Measurements from ENCODE around the gene NABP2. TPM values are rescaled to one million over a fixed set of nuclear protein-coding genes. Genes with fewer than 3 reads are reported as not detected.

Gene NABP2
- 29.2 and 31.4 TPM in 2 replicates for total RNA-seq (2012; rRNA removed)
- 37.4 and 42.5 TPM in 2 replicates for polyA plus RNA-seq (2012; rRNA removed)
- 32.7 and 41.6 TPM in 2 replicates for polyA plus RNA-seq (2012; cell fraction: cytosol; rRNA removed)
- polyA plus RNA-seq (2012; cell fraction: nucleus; rRNA removed; ENCODE audit: low replicate concordance), result 6.7 and 10.2 TPM in 2 replicates
- Bru-seq, nascent RNA, result percentile 54 among the genes with signal in this experiment
- BruChase-seq, experiment 1, labeled RNA remaining after a 6-hour chase, result percentile 62 among the genes with signal in this experiment
- percentile 50 among the genes with signal in this experiment for BruChase-seq, experiment 2, labeled RNA remaining after a 2-hour chase
- long read RNA-seq, transcript NABP2-201 (7 exons, 1,417 nt), result major isoform, 26 of 39 reads
- long read RNA-seq, transcript NABP2-203 (6 exons, 1,775 nt), result minor isoform, 5 of 39 reads
- long read RNA-seq, partial matches to known transcripts, result 3 of 39 reads
- long read RNA-seq, other reads (novel, unspliced or antisense), result 3 of 39 reads

DNA sequence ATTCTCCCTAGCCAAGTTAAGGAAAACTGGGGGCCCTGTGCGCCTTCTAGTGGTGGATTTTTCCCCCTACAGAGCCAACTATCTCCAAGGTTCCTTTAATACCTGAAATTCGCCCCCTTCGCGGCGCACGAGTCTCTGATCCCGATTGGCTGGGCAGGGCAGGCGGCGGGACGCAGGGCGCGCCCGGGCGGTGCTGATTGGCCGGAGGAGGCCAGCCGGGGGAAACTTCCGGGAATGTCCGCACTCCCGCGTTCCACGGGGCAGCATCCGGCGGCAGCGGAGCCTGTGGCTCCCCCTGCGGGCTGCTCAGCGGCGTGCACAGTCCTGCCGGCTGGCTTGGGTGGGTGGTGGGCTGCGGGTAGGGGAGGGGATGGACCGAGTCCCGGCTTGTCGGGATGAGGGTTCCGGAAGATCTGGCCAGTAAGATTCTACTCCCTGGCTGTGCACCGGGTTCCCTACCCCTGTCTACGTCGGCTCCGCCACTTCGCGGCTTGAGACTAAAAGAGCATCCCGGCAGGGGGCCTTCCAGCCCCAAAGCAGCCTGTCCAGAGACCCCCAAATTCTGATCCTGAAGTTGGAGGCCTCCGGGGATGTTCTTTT lies at the start of gene NABP2:
Gene NABP2 (plus strand): TSS at position 241 of the 600 bp plus-strand sequence. CDS start 515 bp downstream, outside the sequence.
- Histone ChIP-seq H2BK120ac (ENCODE audit: low read depth, low read length) (peak within 1 kb of the TSS; percentile 70; the same call in 1 of the 2 replicates), H4K8ac (ENCODE audit: low read depth in 2 of 2, low read length in 2 of 2) (peak within 1 kb of the TSS; percentile 90 to 94), H2BK15ac (ENCODE audit: low read depth, low read length) (peak within 1 kb of the TSS; percentile 63; the same call in 2 of the 3 replicates), H3K9me1 (ENCODE audit: insufficient read depth, low read length) (peaks cover 13% of the 10 kb centered on the region), H4K5ac (ENCODE audit: low read depth, low read length) (peak within 1 kb of the TSS; percentile 65), H4K20me1 (ENCODE audit: insufficient read depth, low read length) (no peaks in the 10 kb centered on the region), H3K9ac (ENCODE audit: low read depth, low read length) (peak within 1 kb of the TSS; percentile 79), H3K18ac (ENCODE audit: low read depth, low read length) (peak within 1 kb of the TSS; percentile 7; the same call in 1 of the 2 replicates), H3K36me3 (ENCODE audit: control insufficient read depth, insufficient read depth, low read length) (peaks cover 6% of the 10 kb centered on the region; the same call in 1 of the 2 replicates), H2BK5ac (ENCODE audit: low read depth, low read length, poor library complexity, severe bottlenecking) (peak within 1 kb of the TSS; percentile 74), H3K4me1 (ENCODE audit: control insufficient read depth, insufficient read depth, low read length) (peaks cover 4% of the 10 kb centered on the region; the same call in 1 of the 2 replicates), H3K27ac (ENCODE audit: insufficient read depth, low read length) (peak within 1 kb of the TSS; percentile 73), H3K79me1 (ENCODE audit: low read depth in 1 of 2, low read length in 2 of 2) (peaks cover 19 to 41% of the 10 kb centered on the region in 2 experiments), H2AFZ (replicated peaks; ENCODE audit: low read length, poor library complexity) (peak within 1 kb of the TSS; percentile 92), H2AK9ac (replicated peaks; ENCODE audit: low read depth, low read length, poor library complexity) (peak within 1 kb of the TSS; percentile 88), H3K4me2 (ENCODE audit: low read depth, low read length) (peak within 1 kb of the TSS; percentile 98), H2BK20ac (ENCODE audit: low read depth, low read length) (peak within 1 kb of the TSS; percentile 27; the same call in 1 of the 2 replicates), H3K9me3 (ENCODE audit: control insufficient read depth, insufficient read depth, low read length) (no peaks in the 10 kb centered on the region), H3K14ac (replicated peaks; ENCODE audit: low read depth, low read length) (peak within 1 kb of the TSS; percentile 87), H3K56ac (ENCODE audit: extremely low read depth, insufficient read depth, low read length) (peak within 1 kb of the TSS; percentile 73), H4K91ac (ENCODE audit: insufficient read depth, low read depth, low read length) (peak within 1 kb of the TSS; percentile 87), H3K23ac (ENCODE audit: low read depth, low read length) (peak within 1 kb of the TSS; percentile 88), H3K4me3 (ENCODE audit: insufficient read depth, low read depth, low read length) (peak within 1 kb of the TSS; percentile 63), H2AK5ac (ENCODE audit: low read depth, low read length) (peak within 1 kb of the TSS; percentile 88), H3K27me3 (ENCODE audit: control insufficient read depth, insufficient read depth, low read length) (no peaks in the 10 kb centered on the region), H3K4ac (ENCODE audit: low read depth, low read length) (peak within 1 kb of the TSS; percentile 92)
- intact Hi-C loops (cut with micrococcal nuclease) (loop anchor here (1.0 kb wide), 3 partner anchors 27 to 105 kb away; no protein-coding TSS in a partner anchor), dilution Hi-C loops (cut with HindIII; ENCODE audit: low sequenced_read_pairs, unreplicated experiment) (no loop called here), in situ Hi-C loops (cut with MboI; ENCODE audit: low sequenced_read_pairs) (no loop called here)
- no CpG with 5 or more reads among the region's 41 CpGs for WGBS, 2 experiments (ENCODE audit: extremely low coverage in 2 of 2, insufficient read length in 1 of 2)
- BruUV-seq (replicated peaks), result no TSS peak
- POLR2A ChIA-PET (ENCODE audit: unreplicated experiment), result no interaction called here
- DNase-seq (peak; percentile 96), ATAC-seq (ENCODE audit: low read depth) (peak; percentile 76)
- CTCF ChIA-PET, result no interaction called here
- TF ChIP-seq SMC3 (IDR thresholded peaks at IDR 0.05; ENCODE audit: low read depth, low read length) (peak; percentile 67), CEBPB (IDR thresholded peaks at IDR 0.05; ENCODE audit: low read depth, low read length) (no peak), CHD1 (IDR thresholded peaks at IDR 0.05; ENCODE audit: low read depth, low read length) (no peak), RFX5 (IDR thresholded peaks at IDR 0.05; ENCODE audit: low read depth, low read length) (0 out of 2 replicates have a peak, but pooled peaks have one; percentile 51), MAFK (IDR thresholded peaks at IDR 0.05; ENCODE audit: low read depth, low read length) (no peak), MXI1 (IDR thresholded peaks at IDR 0.05; ENCODE audit: borderline replicate concordance, low read depth, low read length) (peak; percentile 67; the same call in 1 of the 2 replicates), RAD21 (IDR thresholded peaks at IDR 0.05; ENCODE audit: low read length) (no peak; the same call in none of the 2 replicates), NFE2L2 (IDR thresholded peaks at IDR 0.05; ENCODE audit: low read depth, low read length) (no peak), FOS (IDR thresholded peaks at IDR 0.05; ENCODE audit: low read depth, low read length) (no peak; the same call in 1 of the 2 replicates), RCOR1 (IDR thresholded peaks at IDR 0.05; ENCODE audit: insufficient replicate concordance, low read length) (no peak), BHLHE40 (IDR thresholded peaks at IDR 0.05; ENCODE audit: low read depth, low read length) (peak; percentile 22; the same call in 1 of the 2 replicates)
- TF ChIP-seq, protein P1, sequence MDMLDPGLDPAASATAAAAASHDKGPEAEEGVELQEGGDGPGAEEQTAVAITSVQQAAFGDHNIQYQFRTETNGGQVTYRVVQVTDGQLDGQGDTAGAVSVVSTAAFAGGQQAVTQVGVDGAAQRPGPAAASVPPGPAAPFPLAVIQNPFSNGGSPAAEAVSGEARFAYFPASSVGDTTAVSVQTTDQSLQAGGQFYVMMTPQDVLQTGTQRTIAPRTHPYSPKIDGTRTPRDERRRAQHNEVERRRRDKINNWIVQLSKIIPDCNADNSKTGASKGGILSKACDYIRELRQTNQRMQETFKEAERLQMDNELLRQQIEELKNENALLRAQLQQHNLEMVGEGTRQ (IDR thresholded peaks at IDR 0.05; ENCODE audit: low read depth, low read length), result peak; percentile 81
- TF ChIP-seq, protein P2, sequence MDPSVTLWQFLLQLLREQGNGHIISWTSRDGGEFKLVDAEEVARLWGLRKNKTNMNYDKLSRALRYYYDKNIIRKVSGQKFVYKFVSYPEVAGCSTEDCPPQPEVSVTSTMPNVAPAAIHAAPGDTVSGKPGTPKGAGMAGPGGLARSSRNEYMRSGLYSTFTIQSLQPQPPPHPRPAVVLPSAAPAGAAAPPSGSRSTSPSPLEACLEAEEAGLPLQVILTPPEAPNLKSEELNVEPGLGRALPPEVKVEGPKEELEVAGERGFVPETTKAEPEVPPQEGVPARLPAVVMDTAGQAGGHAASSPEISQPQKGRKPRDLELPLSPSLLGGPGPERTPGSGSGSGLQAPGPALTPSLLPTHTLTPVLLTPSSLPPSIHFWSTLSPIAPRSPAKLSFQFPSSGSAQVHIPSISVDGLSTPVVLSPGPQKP (IDR thresholded peaks at IDR 0.05; ENCODE audit: borderline replicate concordance, low read depth, low read length), result no peak
